GM12878 (cell line): ENCODE results near the gene FGFR4. TPM values are rescaled to one million over a fixed set of nuclear protein-coding genes. Genes with fewer than 3 reads are reported as not detected.

Source experiments
- ATAC-seq: fragments of 200-7000 bp; cut with Tn5 transposase; 3 replicates; pipeline ENCODE4 v1.9.1; 2020; ENCODE audit warnings: mild to moderate bottlenecking, moderate library complexity
- BruUV-seq: library from RNA; stranded (reverse); fragments of 400-500 nt; replicated peaks from 2 replicates; lab custom pipeline; 2021; lab: Mats Ljungman, UMichigan
- CTCF ChIA-PET: fragments of 300-600 bp; sonication (Branson Sonifier 250); formaldehyde crosslinking; extraction: SDS; loops from one replicate; lab custom pipeline; 2021; ENCODE audit warnings: inconsistent platforms; lab: Yijun Ruan, JAX
- POLR2A ChIA-PET: fragments of 350-600 bp; formaldehyde crosslinking; extraction: SDS; loops from one replicate; lab custom pipeline; 2021; ENCODE audit warnings: inconsistent platforms; lab: Charles Lee
- RAD21 ChIA-PET: fragments of 300-600 bp; sonication (Branson Sonifier 250); formaldehyde crosslinking; loops from one replicate; lab custom pipeline; 2023; ENCODE audit warnings: antibody characterized with exemption; ENCODE audit not compliant: unreplicated experiment; lab: Charles Lee
- SMC1A ChIA-PET: fragments of 300-600 bp; sonication (Branson Sonifier 250); formaldehyde crosslinking; loops from one replicate; lab custom pipeline; 2023; ENCODE audit not compliant: unreplicated experiment, uncharacterized antibody; lab: Charles Lee
- DNase-seq: peaks from one replicate; pipeline ENCODE4 v3.0.0-alpha.2; 2011; ENCODE audit warnings: low read depth, low spot score
- FAIRE-seq: peaks from 3 replicates; lab custom pipeline; 2011; peaks lifted over from hg19 to GRCh38; lab: Jason Lieb, UNC
- H2AFZ ChIP-seq: 2 replicates; pipeline ENCODE4 v1.6.0; 2011; ENCODE audit warnings: low read depth, low read length, control low read depth; ENCODE audit not compliant: control insufficient read depth
- H3K27ac ChIP-seq: 2 replicates; pipeline ENCODE4 v1.5.1; 2011; ENCODE audit warnings: control low read depth; ENCODE audit not compliant: control insufficient read depth, insufficient read depth
- H3K27me3 ChIP-seq, 2 experiments: replicated peaks in 1 of 2; 2 replicates each; pipeline versions ENCODE4 v1.6.0 to v1.6.1; 2011; ENCODE audit warnings: low read length in 1 of 2; ENCODE audit not compliant: control insufficient read depth in 2 of 2, insufficient read depth in 2 of 2
- H3K36me3 ChIP-seq, 2 experiments: 2 replicates each; pipeline ENCODE4 v1.5.1; 2011; ENCODE audit warnings: low read length in 1 of 2; ENCODE audit not compliant: control insufficient read depth in 2 of 2, insufficient read depth in 2 of 2
- H3K4me1 ChIP-seq: 2 replicates; pipeline ENCODE4 v1.6.1; 2011; ENCODE audit warnings: mild to moderate bottlenecking, low read length, moderate library complexity, mixed read lengths; ENCODE audit not compliant: control insufficient read depth, insufficient read depth
- H3K4me2 ChIP-seq: 2 replicates; pipeline ENCODE4 v1.6.0; 2011; ENCODE audit warnings: control low read depth; ENCODE audit not compliant: control insufficient read depth, insufficient read depth
- H3K4me3 ChIP-seq: fragments of 200-600 bp; sonication (generic); 2 replicates; pipeline ENCODE4 v1.5.1; 2016
- H3K79me2 ChIP-seq: 2 replicates; pipeline ENCODE4 v1.6.0; 2011; ENCODE audit warnings: low read length; ENCODE audit not compliant: control insufficient read depth, insufficient read depth
- H3K9ac ChIP-seq: 2 replicates; pipeline ENCODE4 v1.8.0; 2011; ENCODE audit warnings: low read length, control low read depth, mixed read lengths; ENCODE audit not compliant: control insufficient read depth, insufficient read depth
- H3K9me3 ChIP-seq: replicated peaks from 3 replicates; pipeline ENCODE4 v1.5.1; 2011; ENCODE audit warnings: mild to moderate bottlenecking, low read length; ENCODE audit not compliant: control insufficient read depth, insufficient read depth
- H4K20me1 ChIP-seq: 2 replicates; pipeline ENCODE4 v1.6.0; 2011; ENCODE audit not compliant: control insufficient read depth, insufficient read depth
- ATF3 ChIP-seq: IDR thresholded peaks from 2 replicates; pipeline ENCODE4 v1.6.1; 2011; ENCODE audit warnings: low read depth, mild to moderate bottlenecking, low read length, moderate library complexity, borderline replicate concordance; ENCODE audit errors: extremely low read depth
- CTCF ChIP-seq, 3 experiments: IDR thresholded peaks in 2 of 3; conservative IDR thresholded peaks in 1 of 3; 2 replicates each; pipeline ENCODE4 v1.5.1; 2011; ENCODE audit warnings: low read depth in 3 of 3, low read length in 3 of 3, mild to moderate bottlenecking in 3 of 3, control low read depth in 2 of 3, moderate library complexity in 2 of 3, inconsistent platforms in 1 of 3, mixed read lengths in 1 of 3; ENCODE audit not compliant: control insufficient read depth in 2 of 3, insufficient read depth in 1 of 3; ENCODE audit errors: extremely low read depth in 1 of 3
- RAD21 ChIP-seq: IDR thresholded peaks from 2 replicates; pipeline ENCODE4 v1.6.1; 2011; ENCODE audit warnings: mild to moderate bottlenecking, low read depth, low read length, moderate library complexity; ENCODE audit not compliant: insufficient read depth
- SMAD1 ChIP-seq: fragments of 450-650 bp; IDR thresholded peaks from 2 replicates; pipeline ENCODE4 v1.6.1; 2018; ENCODE audit warnings: mild to moderate bottlenecking, low read depth; ENCODE audit not compliant: partially characterized antibody
- SMARCA5 ChIP-seq: fragments of 450-650 bp; IDR thresholded peaks from 2 replicates; pipeline ENCODE4 v1.6.1; 2017; ENCODE audit warnings: mild to moderate bottlenecking
- SPI1 ChIP-seq: IDR thresholded peaks from 2 replicates; pipeline ENCODE4 v1.6.1; 2011; ENCODE audit warnings: low read depth, mild to moderate bottlenecking, low read length, moderate library complexity, borderline replicate concordance; ENCODE audit not compliant: insufficient read depth
- STAT1 ChIP-seq: fragments of 450-650 bp; conservative IDR thresholded peaks from 2 replicates; pipeline ENCODE4 v1.6.1; 2014; ENCODE audit warnings: antibody characterized with exemption, mild to moderate bottlenecking
- WGBS: methylation state at CpG from one replicate; pipeline ENCODE4 v1.1.6; 2016; ENCODE audit warnings: low lambda C conversion rate; ENCODE audit not compliant: insufficient replicate concordance, insufficient coverage; ENCODE audit errors: missing lambda C conversion rate; 5-methylcytosine and 5-hydroxymethylcytosine counted together
- in situ Hi-C: fragments of 300-500 bp; cut with MboI; formaldehyde crosslinking; loops from 9 replicates; pipeline ENCODE4 v1.14.3; 2018; ENCODE audit warnings: mixed read lengths
- intact Hi-C: fragments of 100-400 bp; cut with micrococcal nuclease; formaldehyde crosslinking; loops from one replicate; pipeline ENCODE4 v1.14.2; 2022; ENCODE audit not compliant: unreplicated experiment
- polyA plus RNA-seq, 11 experiments: library from polyadenylated mRNA; depleted of rRNA in 4 of 11; unstranded in 6 of 11; stranded (reverse) in 5 of 11; fragments of >200 nt; fragmentation: Nextera tagmentation in 4 of 11; fragmentation: Illumina TruSeq in 1 of 11; extraction: Ambion mirVana in 4 of 11; extraction: Trizol in 1 of 11; gene quantifications; 1 replicate in 1 of 11; 2 replicates in 10 of 11; pipeline versions ENCODE4 v1.2.1 to v1.2.3, GENCODE V29; 2011 to 2016; ENCODE audit warnings: inconsistent platforms in 2 of 11, missing spikeins in 2 of 11, low read depth in 1 of 11
- total RNA-seq, 4 experiments: library from RNA; depleted of rRNA in 3 of 4; stranded (reverse); fragments of >200 nt in 3 of 4; fragmentation: Illumina TruSeq in 1 of 4; extraction: Trizol in 1 of 4; gene quantifications; 2 replicates each; pipeline versions ENCODE4 v1.2.1 to v1.2.3, GENCODE V29; 2013 to 2021

The FGFR4 gene
- total and polyA plus RNA-seq, 10 of the 15 experiments (the other 5 are each of a cell fraction or from before 2014, with no cell fraction given) = 0.17 to 0.77 (median 0.28) TPM; not detected in 5

- ATAC-seq = no peak
- H2AFZ ChIP-seq = no peak overlapping the region
- peaks cover 9 to 12% of the 10 kb centered on the region in 2 experiments for H3K36me3 ChIP-seq
- intact Hi-C loops = no loop called here
- ChIA-PET CTCF (interaction anchor here (1.2 kb wide), 1 partner anchor 389 kb away, joined by 4 read pairs; no protein-coding TSS in a partner anchor), POLR2A (no interaction called here), RAD21 (interaction anchor here (0.7 kb wide), 1 partner anchor 148 kb away, joined by 3 read pairs; no protein-coding TSS in a partner anchor), SMC1A (interaction anchor here (0.6 to 1.5 kb wide), 2 partner anchors 63 to 1831 kb away, joined by 3 read pairs; no protein-coding TSS in a partner anchor)
- no peak overlapping the region for H3K4me3 ChIP-seq
- 100% methylated on average over 5 of the region's 5 CpGs for WGBS
- no peaks in the 10 kb centered on the region for H3K79me2 ChIP-seq
- no peaks in the 10 kb centered on the region for H3K27me3 ChIP-seq
- no peak for FAIRE-seq
- H3K9me3 ChIP-seq = no peaks in the 10 kb centered on the region
- H4K20me1 ChIP-seq = no peaks in the 10 kb centered on the region
- H3K4me2 ChIP-seq = no peak overlapping the region
- no peaks in the 10 kb centered on the region for H3K4me1 ChIP-seq
- in situ Hi-C loops = no loop called here
- no peak for TF ChIP-seq STAT1
- no peak for TF ChIP-seq SPI1
- TF ChIP-seq CTCF (IDR thresholded peaks at IDR 0.05 in 2 of 3, conservative IDR thresholded peaks at IDR 0.05 in 1 of 3; ENCODE audit: control insufficient read depth in 2 of 3, extremely low read depth in 1 of 3, insufficient read depth in 1 of 3, low read depth in 3 of 3, low read length in 3 of 3) = peak in 2 of 3 experiments; percentile 8 to 19; a peak in 1 of 6 replicates
- no peak for TF ChIP-seq SMAD1
- TF ChIP-seq SMARCA5 = no peak
- TF ChIP-seq ATF3 = no peak
- peak; percentile 27; the same call in 1 of the 2 replicates for TF ChIP-seq RAD21
- no peak overlapping the region for H3K27ac ChIP-seq
- BruUV-seq = no TSS peak
- H3K9ac ChIP-seq = no peak overlapping the region
- no peak for DNase-seq
Measured at GRCh38 chr5:177049285-177049684, 37.4 kb upstream of the FGFR4 start.
